HG03139 (cell line): ENCODE measurements around the gene TMED7.

Experiments
- ATAC-seq: cut with Tn5 transposase; IDR thresholded peaks from one replicate; pipeline ENCODE4 v1.9.1; 2021; ENCODE audit not compliant: unreplicated experiment

TMED7 gene

DNA sequence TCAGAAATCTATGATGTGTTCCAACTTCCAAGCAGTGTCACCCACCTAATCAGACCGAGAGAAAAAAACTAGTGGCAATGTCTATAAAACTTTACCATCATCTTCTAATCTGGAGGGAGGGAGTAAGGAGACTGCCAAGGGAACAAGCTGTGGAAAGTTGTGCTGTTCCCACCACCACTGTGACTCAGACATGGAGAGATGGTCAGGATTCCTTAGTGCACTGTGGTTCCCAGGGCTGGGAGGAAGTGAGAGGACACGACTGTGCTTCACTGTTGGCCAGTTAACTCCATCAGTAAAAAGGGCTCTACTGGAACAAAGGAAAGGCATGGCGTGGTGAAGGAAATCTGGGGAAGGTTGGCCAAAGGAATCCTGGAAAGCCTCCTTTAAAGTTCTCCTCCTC is 42.4 kb downstream of the TMED7 start:
- ATAC-seq: no peak

DNA sequence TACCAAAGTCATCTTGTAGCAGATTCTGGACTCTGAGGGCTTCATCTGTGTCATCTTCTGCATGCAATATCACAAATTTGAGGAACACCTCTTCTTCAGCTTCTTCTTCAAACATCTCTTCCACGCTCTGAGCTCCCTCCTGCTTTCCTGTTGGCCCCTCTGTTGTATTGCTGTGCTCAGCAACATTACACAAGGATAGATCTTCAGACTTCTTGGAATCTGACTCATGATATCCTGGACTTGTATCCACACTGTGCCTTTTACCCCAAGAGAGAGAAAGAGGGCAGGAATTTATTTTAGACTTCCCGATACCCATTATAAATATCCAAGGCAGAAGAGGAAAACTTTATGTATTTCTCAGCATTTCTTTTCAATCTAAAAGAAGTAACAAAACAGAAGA is 44.9 kb downstream of the TMED7 start:
- ATAC-seq: no peak

DNA sequence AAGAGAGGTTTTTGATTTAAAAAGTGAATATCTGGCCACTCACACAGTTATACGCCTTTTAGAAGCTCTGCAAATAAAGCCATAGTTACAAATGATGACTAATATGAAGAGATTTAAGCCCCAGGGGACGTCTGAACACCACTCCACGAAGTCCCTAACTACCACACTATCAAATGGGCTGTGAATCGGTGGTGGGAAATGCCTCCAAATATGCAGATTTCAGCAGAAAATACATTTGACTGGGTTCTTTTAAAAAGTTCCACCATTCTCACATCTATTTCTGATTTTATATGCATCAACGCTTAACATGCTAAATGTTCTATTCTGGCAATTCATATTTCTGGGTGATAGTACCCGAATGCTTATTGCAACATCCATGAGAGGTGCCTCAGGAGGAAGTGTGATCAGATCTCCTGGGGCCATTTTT is 46.1 kb downstream of the TMED7 start:
- ATAC-seq: peak; percentile 70

DNA sequence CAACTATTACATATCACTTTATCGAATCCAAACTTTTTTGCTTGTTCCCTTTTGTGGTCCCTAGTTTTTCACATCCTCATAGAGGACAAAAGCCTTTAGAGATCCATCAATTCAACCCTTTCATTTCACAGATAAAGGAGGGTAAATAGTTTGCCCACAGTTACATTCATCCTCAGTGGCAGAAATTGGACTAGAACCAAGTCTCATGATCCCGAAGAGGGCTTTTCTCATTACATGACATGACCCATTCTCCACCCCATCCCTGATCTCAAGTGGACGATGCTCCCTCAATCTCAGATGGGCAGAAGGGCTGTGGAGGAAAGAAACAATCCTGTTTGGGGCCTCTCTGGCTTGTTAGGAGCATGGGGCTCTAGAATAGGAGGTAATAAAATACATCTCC is 46.6 kb downstream of the TMED7 start:
- no peak for ATAC-seq

DNA sequence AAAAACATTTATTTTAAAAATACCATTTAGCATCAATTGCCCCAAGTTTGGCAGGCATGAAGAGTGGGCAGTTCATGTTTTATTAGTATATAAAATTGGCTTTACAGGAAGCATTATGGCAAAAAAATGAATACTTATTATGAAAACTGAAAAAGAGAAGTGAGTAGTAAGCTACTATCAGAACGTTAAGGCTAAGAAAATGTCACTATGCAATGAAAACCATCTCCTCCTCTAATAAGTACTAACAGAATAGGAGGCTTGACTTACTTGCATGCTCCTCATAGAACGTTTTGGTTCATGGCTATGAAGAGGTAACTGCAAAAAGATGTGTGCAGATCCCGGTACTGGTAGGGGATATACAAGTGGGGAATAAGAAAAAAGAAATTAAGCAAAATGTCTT is 47.2 kb downstream of the TMED7 start:
- ATAC-seq: peak; percentile 44

DNA sequence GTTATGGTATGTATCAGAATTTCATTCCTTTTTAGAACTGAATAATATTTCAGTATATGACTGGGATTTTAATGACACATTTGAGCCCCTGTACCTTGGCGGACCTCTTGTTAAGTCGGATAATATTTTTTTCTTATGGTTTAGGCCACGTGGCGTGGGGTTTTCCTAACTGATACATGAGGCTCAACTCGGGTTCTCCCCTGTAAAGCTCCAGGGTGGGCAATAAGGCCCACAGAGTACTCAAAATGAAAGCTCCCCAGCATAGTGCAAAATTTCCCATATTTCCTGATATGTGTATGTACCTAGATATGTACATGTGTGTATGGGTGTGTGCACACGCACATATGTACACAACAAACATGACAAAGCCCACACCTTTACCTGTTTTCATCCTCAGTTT is 48.1 kb downstream of the TMED7 start:
- ATAC-seq: no peak

DNA sequence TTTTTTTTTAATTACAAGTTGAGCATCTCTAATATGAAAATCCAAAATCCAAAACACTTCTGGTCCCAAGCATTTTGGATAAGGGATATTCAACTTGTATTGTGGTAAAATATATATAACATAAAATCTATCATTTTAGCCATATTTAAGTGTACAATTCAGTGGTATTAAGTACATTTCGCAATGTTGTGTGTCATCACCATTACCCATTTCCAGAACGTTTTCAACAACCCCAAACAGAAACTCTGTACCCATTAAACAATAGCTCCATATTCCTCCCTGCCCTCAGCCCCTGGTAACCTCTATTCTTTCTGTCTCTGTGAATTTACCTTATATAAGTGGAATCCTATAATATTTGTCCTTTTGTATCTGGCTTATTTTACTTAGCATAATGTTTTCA is 48.5 kb downstream of the TMED7 start:
- no peak for ATAC-seq

DNA sequence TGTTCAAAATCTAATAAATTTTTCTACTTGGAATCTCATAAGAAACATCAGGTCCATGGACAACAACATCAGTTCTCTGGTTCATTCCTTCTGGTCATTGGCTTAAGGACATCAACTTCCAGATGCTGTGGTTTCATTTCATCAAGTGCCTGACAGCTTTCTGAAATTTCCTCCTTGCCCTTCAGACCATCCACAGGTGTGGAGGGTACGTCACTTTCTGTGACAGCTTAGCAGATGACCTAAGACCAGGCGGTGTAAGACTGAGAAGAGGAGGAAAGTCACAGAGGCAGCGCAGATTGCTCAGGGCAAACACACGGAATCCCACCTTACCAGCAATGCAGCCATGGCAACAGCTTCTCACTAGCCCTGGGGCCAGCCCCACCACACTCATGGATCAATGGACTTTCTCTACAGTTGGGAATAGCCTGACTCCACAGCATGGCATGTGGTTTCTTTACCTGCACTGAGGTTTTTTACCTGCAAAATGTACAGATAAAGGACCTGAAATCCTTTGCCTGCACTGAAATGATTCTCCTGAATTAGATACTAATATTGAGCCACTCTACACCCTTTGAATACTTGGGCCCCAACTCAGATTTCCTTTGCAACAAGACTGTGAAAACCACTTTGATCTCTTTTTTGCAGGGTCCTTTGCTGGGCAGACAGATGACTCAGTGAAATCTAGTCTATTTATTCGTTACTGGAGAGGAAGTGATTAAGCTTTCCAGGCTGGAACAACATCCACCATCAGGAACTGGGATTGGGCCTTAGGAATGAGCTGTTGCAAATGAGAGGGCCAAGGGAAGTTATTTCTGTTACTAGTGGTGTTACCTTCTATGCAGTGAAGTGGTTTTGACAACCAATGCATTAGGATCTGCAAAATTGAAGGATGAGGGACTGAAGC is 50.4 kb downstream of the TMED7 start:
- ATAC-seq: peak; percentile 37

DNA sequence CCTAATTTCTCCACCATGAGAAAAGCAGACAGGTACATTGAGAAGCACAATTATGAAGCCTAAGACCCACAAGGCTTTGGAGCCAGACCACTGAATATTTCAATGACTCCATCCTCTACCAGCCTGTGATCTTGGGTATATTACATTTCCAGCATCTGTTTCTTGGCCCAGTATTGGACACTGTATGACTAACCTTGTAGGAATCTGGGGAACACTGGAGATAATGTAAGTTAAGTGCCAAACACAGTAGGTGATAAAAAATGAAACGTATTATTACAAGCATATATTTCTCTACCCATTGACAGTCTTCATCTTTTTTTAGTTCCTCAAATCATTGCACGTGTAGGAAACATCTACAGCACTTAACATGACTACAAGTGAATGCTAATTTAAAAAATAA is 52.7 kb downstream of the TMED7 start:
- no peak for ATAC-seq

DNA sequence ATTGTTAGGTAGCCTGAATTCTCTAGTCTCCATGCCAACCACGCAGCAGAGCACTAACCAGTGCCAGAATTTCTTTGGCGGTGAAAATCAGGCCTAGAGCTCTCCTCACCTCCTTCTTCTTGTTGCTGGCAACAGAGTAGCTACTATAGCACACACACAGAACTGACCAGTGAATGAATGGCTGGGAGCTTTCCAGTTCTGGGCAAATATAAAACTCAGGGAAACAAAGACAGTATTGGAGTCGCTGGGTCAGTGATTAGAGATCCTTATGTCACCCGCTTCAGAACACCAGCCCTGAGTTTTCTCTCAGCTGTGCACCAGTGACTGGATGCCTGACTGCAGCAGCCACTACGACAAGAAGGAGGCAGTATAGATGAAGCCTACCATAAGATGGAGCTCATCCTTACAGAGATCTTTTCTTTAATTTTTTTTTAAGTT is 54.4 kb downstream of the TMED7 start:
- ATAC-seq: no peak

DNA sequence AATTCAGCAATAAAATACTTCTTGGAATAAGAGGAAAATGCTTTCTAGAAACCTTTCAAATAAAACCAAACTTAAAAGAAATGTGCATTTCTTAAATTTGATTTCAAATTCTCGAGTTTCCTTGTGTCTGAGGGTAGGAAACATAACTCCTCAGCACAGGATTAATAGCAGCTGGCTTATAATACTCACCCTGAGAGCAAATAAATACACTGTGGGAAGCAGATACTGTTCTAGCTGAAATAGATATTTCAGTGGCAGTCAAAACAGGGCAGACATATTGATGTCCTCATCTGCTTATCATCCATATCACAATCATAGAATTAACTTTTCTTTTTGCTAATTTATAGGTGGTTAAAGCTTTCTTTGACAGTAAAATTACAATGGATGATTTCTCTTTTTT is 57.2 kb downstream of the TMED7 start:
- ATAC-seq: no peak

DNA sequence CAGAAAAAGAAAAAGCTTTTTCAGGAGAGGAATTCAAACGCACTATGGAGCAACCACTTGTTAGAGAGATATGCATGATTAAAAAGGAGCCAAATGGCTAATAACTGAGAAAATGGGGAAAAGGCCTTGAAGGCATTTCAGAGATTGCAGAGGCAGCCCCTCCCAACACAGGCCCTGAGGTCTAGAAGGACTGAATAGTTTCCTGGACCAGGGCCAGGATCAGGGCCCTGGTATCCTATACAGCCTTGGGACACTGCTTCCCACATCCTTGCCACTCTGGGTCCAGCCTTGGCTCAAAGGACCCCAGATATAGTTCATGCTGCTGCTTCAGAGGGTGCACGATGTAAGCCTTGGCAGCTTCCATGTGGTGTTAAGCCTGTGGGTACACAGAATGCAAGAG is 60.6 kb downstream of the TMED7 start:
- ATAC-seq: no peak
